CD4-positive, alpha-beta T cell (primary cell): Measurements from ENCODE around the gene RAE1. TPM values are rescaled to one million over a fixed set of nuclear protein-coding genes. Genes with fewer than 3 reads are reported as not detected.

Experiments used
- ATAC-seq: fragments of 200-7000 bp; cut with Tn5 transposase; one replicate; pipeline ENCODE4 v1.10.0; 2022; ENCODE audit warnings: mild to moderate bottlenecking; ENCODE audit not compliant: poor library complexity
- CTCF ChIA-PET: fragments of 350-600 bp; sonication (Branson Sonifier 250); formaldehyde crosslinking; loops from one replicate; lab custom pipeline; 2021; ENCODE audit warnings: antibody characterized with exemption, inconsistent platforms; lab: Charles Lee
- POLR2A ChIA-PET: fragments of 350-600 bp; sonication (Branson Sonifier 250); formaldehyde crosslinking; loops from one replicate; lab custom pipeline; 2021; ENCODE audit warnings: antibody characterized with exemption, inconsistent platforms; lab: Charles Lee
- DNase-seq, 14 experiments: peaks; one replicate each; pipeline ENCODE4 v3.0.0-alpha.2; 2013 to 2020; ENCODE audit warnings: mixed read lengths in 2 of 14
- H3K27ac ChIP-seq, 2 donors: one replicate each; pipeline versions ENCODE4 v1.5.1 to v1.7.0; 2013; ENCODE audit warnings: low read length in 2 of 2, low read depth in 1 of 2, mild to moderate bottlenecking in 1 of 2
- H3K27me3 ChIP-seq, 2 experiments: 1 replicate in 1 of 2; 2 replicates in 1 of 2; pipeline versions ENCODE4 v1.6.1 to v1.7.0; 2013; ENCODE audit warnings: low read length in 2 of 2, control low read depth in 1 of 2, mild to moderate bottlenecking in 1 of 2, moderate library complexity in 1 of 2; ENCODE audit not compliant: insufficient read depth in 2 of 2, control insufficient read depth in 1 of 2
- H3K36me3 ChIP-seq: one replicate; pipeline ENCODE4 v1.6.1; 2013; ENCODE audit warnings: low read length, control low read depth; ENCODE audit not compliant: insufficient read depth
- H3K4me1 ChIP-seq: one replicate; pipeline ENCODE4 v1.6.1; 2013; ENCODE audit warnings: low read length, control low read depth; ENCODE audit not compliant: insufficient read depth
- H3K4me3 ChIP-seq: one replicate; pipeline ENCODE4 v1.5.1; 2013; ENCODE audit warnings: mild to moderate bottlenecking, low read length, moderate library complexity
- H3K9me3 ChIP-seq, 2 experiments: 1 replicate in 1 of 2; 2 replicates in 1 of 2; pipeline versions ENCODE4 v1.6.1 to v1.7.0; 2013; ENCODE audit warnings: low read length in 2 of 2, mild to moderate bottlenecking in 2 of 2, control low read depth in 1 of 2, moderate library complexity in 1 of 2; ENCODE audit not compliant: control insufficient read depth in 1 of 2, insufficient read depth in 1 of 2
- H3K27ac Mint-ChIP-seq: one replicate; pipeline ENCODE4 v1.8.0; 2020; ENCODE audit warnings: mixed read lengths
- H3K27me3 Mint-ChIP-seq: one replicate; pipeline ENCODE4 v1.8.0; 2021; ENCODE audit warnings: mixed read lengths
- H3K36me3 Mint-ChIP-seq: one replicate; pipeline ENCODE4 v1.8.0; 2021; ENCODE audit warnings: low read depth, mixed read lengths
- H3K4me1 Mint-ChIP-seq: one replicate; pipeline ENCODE4 v1.8.0; 2021; ENCODE audit warnings: low read depth, mixed read lengths
- H3K4me3 Mint-ChIP-seq: one replicate; pipeline ENCODE4 v1.8.0; 2020; ENCODE audit warnings: mild to moderate bottlenecking, mixed read lengths
- H3K9me3 Mint-ChIP-seq: one replicate; pipeline ENCODE4 v1.8.0; 2020; ENCODE audit warnings: mixed read lengths
- intact Hi-C, 2 experiments: fragments of 100-400 bp; cut with DNase I in 1 of 2; cut with micrococcal nuclease in 1 of 2; formaldehyde crosslinking; loops; one replicate each; pipeline versions ENCODE4 v1.15.1 to v1.9.0; 2023 to 2025; cut with DNase I, micrococcal nuclease
- microRNA-seq: library from miRNA; unstranded; fragments of <30 nt; microRNA quantifications from one replicate; pipeline ENCODE4 v1.2.0, GENCODE V29; 2021; ENCODE audit warnings: borderline microRNAs expressed, borderline replicate concordance
- total RNA-seq, 174 experiments: library from RNA in 2 of 174; stranded (reverse) in 2 of 174; gene quantifications; one replicate each; pipeline ENCODE4 v1.2.3 and lab custom pipeline; 2021 to 2026
- TF ChIP-seq, protein P1 (sequence below): fragments of 200-600 bp; IDR thresholded peaks from one replicate; pipeline ENCODE4 v1.8.0; 2022; ENCODE audit warnings: antibody characterized with exemption, mild to moderate bottlenecking

The RAE1 gene
- total RNA-seq, 2 experiments from 2014 or later, result 58.8 to 60.7 TPM

DNA sequence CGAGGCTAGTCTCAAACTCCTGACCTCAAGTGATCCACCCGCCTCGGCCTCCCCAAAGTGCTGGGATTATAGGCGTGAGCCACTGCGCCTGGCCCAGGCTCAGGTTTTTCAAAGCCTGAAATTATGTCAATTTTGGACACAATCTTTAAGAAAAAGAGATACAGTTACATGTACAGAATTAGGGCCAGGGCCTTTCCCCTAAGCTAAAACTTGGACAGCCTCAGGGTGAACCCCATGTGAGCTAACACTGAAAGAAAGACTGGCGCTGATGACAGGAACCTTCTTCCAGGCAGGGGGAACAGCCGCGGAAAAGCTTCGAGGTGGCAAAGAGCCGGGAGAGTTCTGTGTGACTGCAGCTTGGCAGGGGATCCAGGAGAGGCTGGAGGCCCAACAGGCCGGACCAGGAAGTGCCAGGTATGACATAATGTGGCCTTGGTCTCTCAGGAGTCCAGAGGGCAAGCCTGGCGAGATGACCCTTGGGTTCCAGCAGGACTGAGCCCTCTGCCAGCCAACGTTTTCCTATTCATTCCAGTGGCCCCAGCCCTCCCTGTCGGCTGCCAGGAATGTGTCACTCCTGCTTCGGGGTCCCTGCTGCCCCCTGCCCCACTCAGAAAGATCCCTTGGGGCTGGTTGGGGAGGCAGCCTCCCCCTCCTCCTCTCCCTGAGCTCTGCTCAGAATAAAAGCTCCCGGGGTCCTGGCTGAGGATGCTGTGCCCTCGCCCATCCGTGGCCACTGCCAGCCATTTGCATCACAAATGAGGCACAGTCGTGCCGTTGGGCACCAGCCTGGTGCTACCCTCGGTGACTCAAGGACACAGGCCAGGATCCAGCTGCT is 77.5 kb downstream of the RAE1 start:
- no peak overlapping the region for H3K4me3 Mint-ChIP-seq
- no peaks in the 10 kb centered on the region for H3K27me3 Mint-ChIP-seq
- Histone ChIP-seq H3K4me1 (peaks cover 70% of the 10 kb centered on the region), H3K36me3 (no peaks in the 10 kb centered on the region), H3K27me3 (no peaks in the 10 kb centered on the region), H3K4me3 (no peak overlapping the region), H3K27ac (no peak overlapping the region), H3K9me3 (no peaks in the 10 kb centered on the region)
- no peaks in the 10 kb centered on the region for H3K36me3 Mint-ChIP-seq
- ChIA-PET POLR2A (interaction anchor here (1.2 to 2.8 kb wide), 3 partner anchors 30 to 39 kb away, joined by 5 to 16 read pairs (median 6); no protein-coding TSS in a partner anchor), CTCF (no interaction called here)
- intact Hi-C loops, result no loop called here
- DNase-seq, result no peak
- ATAC-seq, result no peak
- TF ChIP-seq, protein P1, sequence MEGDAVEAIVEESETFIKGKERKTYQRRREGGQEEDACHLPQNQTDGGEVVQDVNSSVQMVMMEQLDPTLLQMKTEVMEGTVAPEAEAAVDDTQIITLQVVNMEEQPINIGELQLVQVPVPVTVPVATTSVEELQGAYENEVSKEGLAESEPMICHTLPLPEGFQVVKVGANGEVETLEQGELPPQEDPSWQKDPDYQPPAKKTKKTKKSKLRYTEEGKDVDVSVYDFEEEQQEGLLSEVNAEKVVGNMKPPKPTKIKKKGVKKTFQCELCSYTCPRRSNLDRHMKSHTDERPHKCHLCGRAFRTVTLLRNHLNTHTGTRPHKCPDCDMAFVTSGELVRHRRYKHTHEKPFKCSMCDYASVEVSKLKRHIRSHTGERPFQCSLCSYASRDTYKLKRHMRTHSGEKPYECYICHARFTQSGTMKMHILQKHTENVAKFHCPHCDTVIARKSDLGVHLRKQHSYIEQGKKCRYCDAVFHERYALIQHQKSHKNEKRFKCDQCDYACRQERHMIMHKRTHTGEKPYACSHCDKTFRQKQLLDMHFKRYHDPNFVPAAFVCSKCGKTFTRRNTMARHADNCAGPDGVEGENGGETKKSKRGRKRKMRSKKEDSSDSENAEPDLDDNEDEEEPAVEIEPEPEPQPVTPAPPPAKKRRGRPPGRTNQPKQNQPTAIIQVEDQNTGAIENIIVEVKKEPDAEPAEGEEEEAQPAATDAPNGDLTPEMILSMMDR, result no peak
- H3K27ac Mint-ChIP-seq, result no peak overlapping the region
- H3K9me3 Mint-ChIP-seq, result no peaks in the 10 kb centered on the region
- peaks cover 66% of the 10 kb centered on the region for H3K4me1 Mint-ChIP-seq

Small RNA genes lying within 50 kb of the gene (microRNA-seq; reads per million reads assigned to microRNA genes)
- not detected for gene MIR4325

Other genes with a start within 250 kb of the RAE1 start
- gene BMP7, start 84.6 kb upstream of the RAE1 start, total RNA-seq, result not detected
- not detected for gene SPO11, start 21.5 kb upstream of the RAE1 start, total RNA-seq
- gene RBM38, start 40.1 kb downstream of the RAE1 start, total RNA-seq, result 100 to 1,000 TPM; 604 to 645 TPM
- not detected for gene CTCFL, start 173.9 kb downstream of the RAE1 start, total RNA-seq
- not detected for gene PCK1, start 209.9 kb downstream of the RAE1 start, total RNA-seq